MM.1S (cell line): ENCODE data around the gene H6PD.
A peak's percentile ranks its signal among the peaks of the same experiment; 100 is the strongest.

Source experiments
- DNase-seq: peaks from one replicate; pipeline ENCODE4 v3.0.0-alpha.2; 2015
- H2AFZ ChIP-seq: fragments of 300-600 bp; sonication (generic); 2 replicates; pipeline ENCODE4 v1.6.0; 2016; ENCODE audit warnings: antibody characterized with exemption, low read length
- H3F3A ChIP-seq: fragments of 300-600 bp; sonication (generic); 2 replicates; pipeline ENCODE4 v1.6.1; 2016; ENCODE audit warnings: mild to moderate bottlenecking, antibody characterized with exemption, low read length, moderate library complexity, mixed read lengths; ENCODE audit not compliant: insufficient read depth
- H3K27ac ChIP-seq: fragments of 300-600 bp; sonication (generic); 2 replicates; pipeline ENCODE4 v1.5.1; 2016; ENCODE audit warnings: mild to moderate bottlenecking, low read length
- H3K27me3 ChIP-seq: fragments of 300-600 bp; sonication (generic); replicated peaks from 2 replicates; pipeline ENCODE4 v1.6.0; 2016; ENCODE audit warnings: low read length; ENCODE audit not compliant: insufficient read depth
- H3K36me3 ChIP-seq: fragments of 300-600 bp; sonication (generic); replicated peaks from 2 replicates; pipeline ENCODE4 v1.6.1; 2016; ENCODE audit warnings: mild to moderate bottlenecking, low read length, mixed read lengths; ENCODE audit not compliant: insufficient read depth
- H3K4me1 ChIP-seq: fragments of 300-600 bp; sonication (generic); 2 replicates; pipeline ENCODE4 v1.6.1; 2016; ENCODE audit warnings: low read length, mixed read lengths
- H3K4me2 ChIP-seq: fragments of 300-600 bp; sonication (generic); 2 replicates; pipeline ENCODE4 v1.6.0; 2016; ENCODE audit warnings: low read depth, low read length
- H3K4me3 ChIP-seq: fragments of 300-600 bp; sonication (generic); 2 replicates; pipeline ENCODE4 v1.5.1; 2016; ENCODE audit warnings: low read length, mixed read lengths
- H3K79me2 ChIP-seq: fragments of 300-600 bp; sonication (generic); 2 replicates; pipeline ENCODE4 v1.6.1; 2016; ENCODE audit warnings: mixed run types, low read length, mixed read lengths
- H3K9ac ChIP-seq: fragments of 300-600 bp; sonication (generic); 2 replicates; pipeline ENCODE4 v1.6.1; 2016; ENCODE audit warnings: low read length, mixed read lengths
- H3K9me2 ChIP-seq: fragments of 300-600 bp; sonication (generic); replicated peaks from 2 replicates; pipeline ENCODE4 v1.6.1; 2016; ENCODE audit warnings: mild to moderate bottlenecking, low read length, mixed read lengths; ENCODE audit not compliant: insufficient read depth
- H3K9me3 ChIP-seq: fragments of 300-600 bp; sonication (generic); replicated peaks from 2 replicates; pipeline ENCODE4 v1.6.1; 2016; ENCODE audit warnings: mild to moderate bottlenecking, low read length, mixed read lengths; ENCODE audit not compliant: insufficient read depth
- H4K20me1 ChIP-seq: fragments of 300-600 bp; sonication (generic); 2 replicates; pipeline ENCODE4 v1.6.1; 2016; ENCODE audit warnings: mild to moderate bottlenecking, low read length, moderate library complexity, mixed read lengths; ENCODE audit not compliant: insufficient read depth
- EZH2 ChIP-seq: fragments of 300-600 bp; sonication (generic); optimal IDR thresholded peaks from 2 replicates; pipeline ENCODE3; 2017; ENCODE audit warnings: low read depth, mild to moderate bottlenecking, antibody characterized with exemption, low read length, mixed read lengths
- EZH2phosphoT487 ChIP-seq: fragments of 300-600 bp; sonication (generic); IDR thresholded peaks from 2 replicates; pipeline ENCODE4 v1.6.1; 2018; ENCODE audit warnings: antibody characterized with exemption, low read length
- TF ChIP-seq, protein P1 (sequence below): fragments of 300-600 bp; sonication (generic); IDR thresholded peaks from 2 replicates; pipeline ENCODE4 v1.5.1; 2016; ENCODE audit warnings: antibody characterized with exemption, low read length, mixed read lengths

Gene H6PD

DNA sequence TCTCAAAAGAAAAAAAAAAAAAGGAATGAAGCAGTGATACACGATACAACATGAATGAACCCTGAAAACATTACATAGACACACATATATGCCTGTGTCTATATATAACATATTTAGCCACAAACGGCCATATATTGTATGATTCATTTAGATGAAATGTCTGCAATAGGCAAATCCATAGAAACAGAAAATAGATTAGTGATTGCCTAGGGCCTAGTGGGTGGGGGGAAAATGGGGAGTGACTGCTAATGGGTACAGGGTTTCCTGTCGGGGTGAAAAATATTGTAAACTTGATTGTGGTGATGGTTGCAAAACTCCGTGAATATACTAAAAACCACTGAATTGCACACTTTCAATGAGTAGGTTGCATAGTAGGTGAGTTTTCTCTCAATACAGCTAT, 6.0 kb upstream of the H6PD start:
- Histone ChIP-seq H3K9me3 (no peaks in the 10 kb centered on the region), H3K9me2 (no peaks in the 10 kb centered on the region), H3K27me3 (peaks cover 14% of the 10 kb centered on the region; the same call in 1 of the 2 replicates), H3K27ac (no peak overlapping the region), H4K20me1 (no peaks in the 10 kb centered on the region), H3K9ac (no peak overlapping the region), H3K4me2 (no peak overlapping the region), H3K79me2 (no peaks in the 10 kb centered on the region), H3K36me3 (no peaks in the 10 kb centered on the region), H2AFZ (no peak overlapping the region), H3K4me3 (no peak overlapping the region), H3K4me1 (peaks cover 11% of the 10 kb centered on the region), H3F3A (peaks cover 10% of the 10 kb centered on the region; the same call in 1 of the 2 replicates)
- DNase-seq: no peak
- no peak for TF ChIP-seq EZH2
- TF ChIP-seq, protein P1, sequence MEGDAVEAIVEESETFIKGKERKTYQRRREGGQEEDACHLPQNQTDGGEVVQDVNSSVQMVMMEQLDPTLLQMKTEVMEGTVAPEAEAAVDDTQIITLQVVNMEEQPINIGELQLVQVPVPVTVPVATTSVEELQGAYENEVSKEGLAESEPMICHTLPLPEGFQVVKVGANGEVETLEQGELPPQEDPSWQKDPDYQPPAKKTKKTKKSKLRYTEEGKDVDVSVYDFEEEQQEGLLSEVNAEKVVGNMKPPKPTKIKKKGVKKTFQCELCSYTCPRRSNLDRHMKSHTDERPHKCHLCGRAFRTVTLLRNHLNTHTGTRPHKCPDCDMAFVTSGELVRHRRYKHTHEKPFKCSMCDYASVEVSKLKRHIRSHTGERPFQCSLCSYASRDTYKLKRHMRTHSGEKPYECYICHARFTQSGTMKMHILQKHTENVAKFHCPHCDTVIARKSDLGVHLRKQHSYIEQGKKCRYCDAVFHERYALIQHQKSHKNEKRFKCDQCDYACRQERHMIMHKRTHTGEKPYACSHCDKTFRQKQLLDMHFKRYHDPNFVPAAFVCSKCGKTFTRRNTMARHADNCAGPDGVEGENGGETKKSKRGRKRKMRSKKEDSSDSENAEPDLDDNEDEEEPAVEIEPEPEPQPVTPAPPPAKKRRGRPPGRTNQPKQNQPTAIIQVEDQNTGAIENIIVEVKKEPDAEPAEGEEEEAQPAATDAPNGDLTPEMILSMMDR: no peak
- no peak for TF ChIP-seq EZH2phosphoT487

DNA sequence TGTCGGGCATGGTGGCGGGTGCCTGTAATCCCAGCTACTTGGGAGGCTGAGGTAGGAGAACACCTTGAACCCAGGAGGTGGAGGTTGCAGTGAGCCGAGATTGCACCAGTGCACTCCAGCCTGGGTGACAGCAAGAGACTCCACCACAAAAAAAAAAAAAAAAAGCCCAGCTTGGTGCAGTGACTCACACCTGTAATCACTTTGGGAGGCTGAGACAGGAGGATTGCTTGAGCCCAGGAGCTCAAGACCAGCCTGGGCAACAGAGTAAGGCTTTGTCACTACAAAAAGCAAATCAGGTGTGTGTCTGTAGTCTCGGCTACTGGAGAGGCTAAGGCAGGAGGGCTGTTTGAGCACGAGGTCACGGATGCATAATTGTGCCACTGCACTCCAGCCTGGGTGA, 5.0 kb upstream of the H6PD start:
- peaks cover 17% of the 10 kb centered on the region for H3F3A ChIP-seq
- no peak for DNase-seq

DNA sequence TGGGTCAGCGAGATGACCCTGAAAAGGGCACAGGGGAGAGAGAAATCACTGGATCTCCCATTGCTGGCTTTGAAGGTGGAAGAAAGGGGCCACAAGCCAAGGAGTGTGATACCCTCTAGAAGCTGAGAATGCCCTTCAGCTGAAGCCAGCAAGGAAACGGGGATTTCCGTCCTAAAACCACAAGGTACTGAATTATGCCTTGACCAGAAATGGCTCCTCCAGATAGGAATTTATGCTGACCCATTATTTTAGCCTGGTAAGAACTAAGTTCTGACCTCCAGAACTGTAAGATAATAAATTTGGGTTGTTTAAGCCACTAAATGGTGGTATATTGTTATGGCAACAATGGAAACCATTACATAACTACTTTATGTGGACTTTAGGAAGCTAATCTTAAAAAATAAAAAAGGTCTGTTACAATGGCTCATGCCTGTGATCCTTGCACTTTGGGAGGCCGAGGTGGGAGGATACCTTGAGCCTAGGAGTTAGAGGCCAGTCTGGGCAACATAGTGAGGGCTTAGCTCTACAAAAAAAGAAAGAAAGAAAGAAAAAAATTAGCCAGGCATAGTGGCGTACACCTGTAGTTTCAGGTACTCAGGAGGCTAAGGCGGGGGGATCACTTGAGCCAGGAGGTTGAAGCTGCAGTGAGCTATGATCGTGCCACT, 3.6 kb upstream of the H6PD start:
- H3K4me3 ChIP-seq: no peak overlapping the region
- H3K4me1 ChIP-seq: peaks cover 11% of the 10 kb centered on the region

More for the DNA sequence above, 5.0 kb upstream of the H6PD start:
- Histone ChIP-seq H3K4me3 (no peak overlapping the region), H3K4me2 (no peak overlapping the region), H3K9me2 (no peaks in the 10 kb centered on the region), H3K27me3 (peaks cover 14% of the 10 kb centered on the region; the same call in 1 of the 2 replicates), H3K79me2 (no peaks in the 10 kb centered on the region), H3K27ac (no peak overlapping the region), H3K36me3 (no peaks in the 10 kb centered on the region), H3K4me1 (peaks cover 11% of the 10 kb centered on the region), H3K9me3 (no peaks in the 10 kb centered on the region), H2AFZ (no peak overlapping the region), H3K9ac (no peak overlapping the region), H4K20me1 (no peaks in the 10 kb centered on the region)
- TF ChIP-seq EZH2phosphoT487: no peak
- TF ChIP-seq EZH2: no peak
- TF ChIP-seq, protein P1: no peak

More for the DNA sequence above, 3.6 kb upstream of the H6PD start:
- Histone ChIP-seq H3K36me3 (no peaks in the 10 kb centered on the region), H3K27me3 (0 out of 2 replicates have a peak, but pooled peaks cover 3% of the 10 kb centered on the region), H3K4me2 (peak overlapping the region; percentile 24; the same call in 1 of the 2 replicates), H3K79me2 (no peaks in the 10 kb centered on the region), H3K27ac (no peak overlapping the region), H3F3A (peaks cover 17% of the 10 kb centered on the region), H3K9ac (no peak overlapping the region), H3K9me3 (no peaks in the 10 kb centered on the region), H2AFZ (no peak overlapping the region), H4K20me1 (no peaks in the 10 kb centered on the region), H3K9me2 (no peaks in the 10 kb centered on the region)
- DNase-seq: peak; percentile 25
- TF ChIP-seq EZH2 (no peak), EZH2phosphoT487 (no peak)
- TF ChIP-seq, protein P1: no peak
